Astrocyte of the spinal cord (primary cell): ENCODE measurements around the gene NEFH.
A peak's percentile ranks its signal among the peaks of the same experiment; 100 is the strongest.
"Not testable (repeated sequence)": the region's sequence is repeated elsewhere in the genome, so short reads cannot be mapped to it uniquely, and the experiment has no call there.

Source experiments
- DNase-seq: peaks from one replicate; pipeline ENCODE4 v3.0.0; 2011; ENCODE audit warnings: low read depth, low spot score
- H3K4me3 ChIP-seq: 2 replicates; pipeline ENCODE4 v1.5.1; 2011; ENCODE audit warnings: low read depth, mild to moderate bottlenecking, low read length, moderate library complexity
- in situ Hi-C: cut with HindIII; loops from 2 replicates; pipeline ENCODE4 v1.10.0; 2017; ENCODE audit warnings: low sequenced_read_pairs
- TF ChIP-seq, protein P1 (sequence below): IDR thresholded peaks from 2 replicates; pipeline ENCODE4 v1.5.1; 2012; ENCODE audit warnings: low read depth, mild to moderate bottlenecking, low read length, inconsistent platforms

The NEFH gene, protein sequence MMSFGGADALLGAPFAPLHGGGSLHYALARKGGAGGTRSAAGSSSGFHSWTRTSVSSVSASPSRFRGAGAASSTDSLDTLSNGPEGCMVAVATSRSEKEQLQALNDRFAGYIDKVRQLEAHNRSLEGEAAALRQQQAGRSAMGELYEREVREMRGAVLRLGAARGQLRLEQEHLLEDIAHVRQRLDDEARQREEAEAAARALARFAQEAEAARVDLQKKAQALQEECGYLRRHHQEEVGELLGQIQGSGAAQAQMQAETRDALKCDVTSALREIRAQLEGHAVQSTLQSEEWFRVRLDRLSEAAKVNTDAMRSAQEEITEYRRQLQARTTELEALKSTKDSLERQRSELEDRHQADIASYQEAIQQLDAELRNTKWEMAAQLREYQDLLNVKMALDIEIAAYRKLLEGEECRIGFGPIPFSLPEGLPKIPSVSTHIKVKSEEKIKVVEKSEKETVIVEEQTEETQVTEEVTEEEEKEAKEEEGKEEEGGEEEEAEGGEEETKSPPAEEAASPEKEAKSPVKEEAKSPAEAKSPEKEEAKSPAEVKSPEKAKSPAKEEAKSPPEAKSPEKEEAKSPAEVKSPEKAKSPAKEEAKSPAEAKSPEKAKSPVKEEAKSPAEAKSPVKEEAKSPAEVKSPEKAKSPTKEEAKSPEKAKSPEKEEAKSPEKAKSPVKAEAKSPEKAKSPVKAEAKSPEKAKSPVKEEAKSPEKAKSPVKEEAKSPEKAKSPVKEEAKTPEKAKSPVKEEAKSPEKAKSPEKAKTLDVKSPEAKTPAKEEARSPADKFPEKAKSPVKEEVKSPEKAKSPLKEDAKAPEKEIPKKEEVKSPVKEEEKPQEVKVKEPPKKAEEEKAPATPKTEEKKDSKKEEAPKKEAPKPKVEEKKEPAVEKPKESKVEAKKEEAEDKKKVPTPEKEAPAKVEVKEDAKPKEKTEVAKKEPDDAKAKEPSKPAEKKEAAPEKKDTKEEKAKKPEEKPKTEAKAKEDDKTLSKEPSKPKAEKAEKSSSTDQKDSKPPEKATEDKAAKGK

DNA sequence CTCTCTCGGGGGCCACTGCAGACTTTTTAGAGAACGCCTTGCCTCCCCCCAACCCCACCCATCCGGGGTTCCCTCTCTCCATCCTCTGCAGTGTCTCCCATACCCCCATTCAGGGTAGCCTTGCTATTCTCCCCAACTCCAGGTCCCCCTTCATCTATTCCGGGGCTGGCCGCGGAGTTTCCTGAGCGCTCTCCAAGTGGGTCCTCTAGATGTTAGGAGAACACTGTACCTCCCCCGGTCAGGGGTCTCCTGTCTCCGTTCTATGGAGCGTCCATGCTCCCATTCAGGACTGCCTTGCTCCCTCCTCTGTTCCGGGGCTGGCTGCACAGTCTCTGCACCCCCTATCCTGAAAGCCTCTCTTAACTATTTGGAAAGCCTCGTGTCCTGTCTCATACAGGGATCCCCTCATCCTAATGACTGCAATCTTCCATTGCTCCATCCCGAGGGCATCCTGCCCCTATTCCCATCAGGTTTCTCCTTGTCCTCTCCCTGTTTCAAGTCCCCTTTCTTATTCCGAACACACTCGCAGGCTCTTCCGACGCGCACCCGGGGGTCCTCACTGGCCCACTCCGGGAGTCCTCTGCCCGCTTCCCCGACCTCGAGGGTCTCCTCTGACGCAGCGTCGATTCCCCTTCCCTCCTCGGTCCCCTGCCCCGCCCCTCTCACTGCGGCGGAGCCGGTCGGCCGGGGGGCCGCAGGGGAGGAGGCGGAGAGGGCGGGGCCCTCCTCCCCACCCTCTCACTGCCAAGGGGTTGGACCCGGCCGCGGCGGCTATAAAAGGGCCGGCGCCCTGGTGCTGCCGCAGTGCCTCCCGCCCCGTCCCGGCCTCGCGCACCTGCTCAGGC lies at the start of gene NEFH:
Gene NEFH, plus strand, starts transcription at position 802 of the 845 bp plus-strand sequence. CDS start 45 bp downstream, outside the sequence.
- in situ Hi-C loops = no loop called here
- DNase-seq = no peak
- peak within 1 kb of the TSS; percentile 15 for H3K4me3 ChIP-seq
- TF ChIP-seq, protein P1, sequence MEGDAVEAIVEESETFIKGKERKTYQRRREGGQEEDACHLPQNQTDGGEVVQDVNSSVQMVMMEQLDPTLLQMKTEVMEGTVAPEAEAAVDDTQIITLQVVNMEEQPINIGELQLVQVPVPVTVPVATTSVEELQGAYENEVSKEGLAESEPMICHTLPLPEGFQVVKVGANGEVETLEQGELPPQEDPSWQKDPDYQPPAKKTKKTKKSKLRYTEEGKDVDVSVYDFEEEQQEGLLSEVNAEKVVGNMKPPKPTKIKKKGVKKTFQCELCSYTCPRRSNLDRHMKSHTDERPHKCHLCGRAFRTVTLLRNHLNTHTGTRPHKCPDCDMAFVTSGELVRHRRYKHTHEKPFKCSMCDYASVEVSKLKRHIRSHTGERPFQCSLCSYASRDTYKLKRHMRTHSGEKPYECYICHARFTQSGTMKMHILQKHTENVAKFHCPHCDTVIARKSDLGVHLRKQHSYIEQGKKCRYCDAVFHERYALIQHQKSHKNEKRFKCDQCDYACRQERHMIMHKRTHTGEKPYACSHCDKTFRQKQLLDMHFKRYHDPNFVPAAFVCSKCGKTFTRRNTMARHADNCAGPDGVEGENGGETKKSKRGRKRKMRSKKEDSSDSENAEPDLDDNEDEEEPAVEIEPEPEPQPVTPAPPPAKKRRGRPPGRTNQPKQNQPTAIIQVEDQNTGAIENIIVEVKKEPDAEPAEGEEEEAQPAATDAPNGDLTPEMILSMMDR = no peak

DNA sequence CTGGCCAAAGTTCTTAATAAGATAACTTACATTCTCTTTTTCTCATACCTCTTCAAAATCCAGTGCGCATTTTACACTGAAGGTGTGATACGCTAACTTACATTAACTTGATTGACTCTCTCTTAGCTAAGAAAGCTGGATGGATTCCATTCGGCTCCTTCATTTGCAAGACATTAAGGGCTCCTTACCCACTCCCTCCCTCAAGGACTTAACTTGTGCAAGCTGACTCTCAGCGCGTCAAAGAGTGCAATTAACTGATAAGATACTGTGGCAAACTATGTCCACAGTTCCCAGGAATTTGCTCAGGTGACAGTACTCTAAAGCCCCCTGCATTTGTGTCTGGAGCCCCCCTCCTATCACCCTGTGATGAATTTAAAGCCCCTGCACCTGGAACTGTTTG lies 48.0 kb upstream of the NEFH start:
- DNase-seq = no peak
- no peak overlapping the region for H3K4me3 ChIP-seq
- TF ChIP-seq, protein P1 = no peak
- in situ Hi-C loops = no loop called here

DNA sequence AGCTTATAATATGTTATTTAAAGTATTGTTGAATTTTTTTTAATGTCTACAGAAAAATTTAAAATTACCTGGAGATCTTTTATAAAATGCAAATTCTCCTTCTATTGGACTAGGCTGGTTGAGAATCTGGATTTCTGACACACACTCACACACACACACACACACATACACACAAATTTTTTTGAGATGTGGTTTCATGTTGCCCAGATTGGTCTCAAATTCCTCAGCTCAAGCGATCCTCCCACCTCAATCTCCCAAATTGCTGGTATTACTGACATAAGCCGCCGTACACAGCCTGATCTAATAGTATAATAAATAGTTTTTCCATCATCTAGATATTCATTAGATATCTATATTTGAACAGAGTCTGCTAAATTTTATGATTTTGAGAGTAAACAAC lies 46.2 kb upstream of the NEFH start:
- TF ChIP-seq, protein P1 = no peak
- H3K4me3 ChIP-seq = no peak overlapping the region
- in situ Hi-C loops = no loop called here
- no peak for DNase-seq

DNA sequence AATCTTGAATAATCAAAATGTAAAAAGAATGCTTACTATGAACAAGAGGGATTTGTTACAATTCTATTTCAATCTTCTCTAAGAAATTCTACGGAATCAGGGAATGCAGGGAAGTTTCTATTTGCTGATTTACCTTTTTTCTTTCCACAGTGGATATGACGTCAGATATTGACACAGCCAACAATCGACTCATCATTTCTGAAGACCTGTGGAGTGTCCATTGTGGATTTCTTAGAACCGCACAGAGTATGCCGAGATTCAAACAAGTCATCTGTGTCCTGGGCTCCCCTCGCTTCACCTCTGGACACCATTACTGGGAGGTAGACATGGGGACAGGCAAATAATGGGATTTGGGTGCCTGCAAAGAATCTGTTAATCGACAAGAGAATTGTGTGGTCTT lies 45.7 kb upstream of the NEFH start:
- H3K4me3 ChIP-seq = no peak overlapping the region
- in situ Hi-C loops = no loop called here
- no peak for DNase-seq
- TF ChIP-seq, protein P1 = no peak

DNA sequence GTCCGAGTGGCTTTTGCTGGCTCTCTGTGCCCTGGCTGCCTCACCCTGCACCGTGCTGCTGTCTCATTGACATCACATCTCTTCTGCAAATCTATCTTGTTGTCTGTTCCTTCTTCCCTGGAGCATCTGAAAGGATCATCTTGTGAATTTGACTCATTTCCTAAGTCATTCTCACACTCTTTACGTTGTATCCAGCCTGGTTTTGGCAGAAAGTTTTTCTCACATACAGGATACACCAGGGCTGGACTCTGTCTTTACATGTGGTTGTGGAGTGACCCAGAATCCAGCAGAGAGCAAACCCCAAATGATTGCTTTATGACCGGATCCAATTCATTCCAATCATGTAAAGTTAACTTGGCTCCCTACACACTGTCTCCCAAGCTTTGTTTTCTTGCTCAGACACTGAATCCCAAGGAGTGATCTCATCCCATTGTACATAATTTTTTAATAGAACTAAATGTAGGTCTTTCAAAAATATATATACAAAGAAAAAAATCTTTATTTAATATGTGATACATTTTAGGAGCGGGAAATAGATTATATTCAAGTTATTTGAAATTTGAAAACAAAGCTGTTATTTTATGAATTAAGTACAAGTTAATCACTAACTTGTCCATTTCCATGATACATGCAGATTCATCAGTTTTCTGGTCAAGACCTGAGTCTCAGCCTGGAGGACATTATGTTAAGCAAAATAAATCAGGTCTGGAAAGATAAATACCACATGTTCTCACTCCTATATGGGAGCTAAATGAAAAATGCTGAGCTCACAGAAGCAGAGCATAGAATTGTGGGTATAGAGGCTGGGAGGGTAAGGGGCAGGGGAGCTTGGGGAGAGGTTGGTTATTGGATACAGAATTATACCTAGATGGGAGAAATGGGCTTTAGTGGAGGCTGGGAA lies 44.5 kb upstream of the NEFH start:
- no peak overlapping the region for H3K4me3 ChIP-seq
- in situ Hi-C loops = no loop called here
- TF ChIP-seq, protein P1 = no peak
- peak; percentile 21 for DNase-seq

DNA sequence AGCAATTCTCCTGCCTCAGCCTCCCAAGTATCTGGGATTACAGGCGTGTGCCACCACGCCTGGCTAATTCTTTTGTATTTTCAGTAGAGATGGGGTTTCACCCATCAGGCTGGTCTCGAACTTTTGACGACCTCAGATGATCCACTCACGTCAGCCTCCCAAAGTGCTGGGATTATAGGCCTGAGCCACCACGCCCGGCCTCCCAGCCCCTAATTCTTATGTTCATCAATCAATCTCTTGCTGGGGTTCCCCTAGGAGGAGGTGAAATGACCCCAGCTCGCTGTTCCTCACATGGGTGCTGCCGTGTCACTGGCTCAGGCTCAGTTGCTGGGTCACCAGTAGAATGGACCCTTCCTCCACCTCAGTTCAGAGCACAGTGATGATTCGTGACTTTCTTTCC lies 41.7 kb upstream of the NEFH start, which contains the start of gene RFPL1:
Gene RFPL1, plus strand, starts transcription at position 301 of the 400 bp plus-strand sequence.
- in situ Hi-C loops, DNase-seq, H3K4me3 ChIP-seq: not testable (repeated sequence)
